GM12891 (cell line): Measurements from ENCODE around the gene SCNN1G. TPM values are rescaled to one million over a fixed set of nuclear protein-coding genes. Genes with fewer than 3 reads are reported as not detected.

Experiments used
- DNase-seq: peaks from one replicate; pipeline ENCODE4 v3.0.0; 2011; ENCODE audit warnings: low spot score; ENCODE audit not compliant: insufficient read length
- FAIRE-seq: peaks from 2 replicates; lab custom pipeline; 2011; peaks lifted over from hg19 to GRCh38; lab: Jason Lieb, UNC
- PAX5 ChIP-seq: IDR thresholded peaks from 2 replicates; pipeline ENCODE4 v1.6.1; 2011; ENCODE audit warnings: low read length, moderate library complexity, mild to moderate bottlenecking; ENCODE audit not compliant: insufficient read depth, severe bottlenecking
- POLR2A ChIP-seq: IDR thresholded peaks from 2 replicates; pipeline ENCODE4 v1.6.1; 2011; ENCODE audit warnings: low read depth, low read length, control low read depth
- POLR2AphosphoS5 ChIP-seq: IDR thresholded peaks from 2 replicates; pipeline ENCODE4 v1.6.1; 2011; ENCODE audit warnings: low read depth, low read length, control low read depth
- POU2F2 ChIP-seq: IDR thresholded peaks from 2 replicates; pipeline ENCODE4 v1.6.1; 2011; ENCODE audit warnings: low read depth, mild to moderate bottlenecking, control low read depth, low read length, moderate library complexity
- SPI1 ChIP-seq: IDR thresholded peaks from 2 replicates; pipeline ENCODE4 v1.6.1; 2011; ENCODE audit warnings: low read depth, low read length, control low read depth
- TAF1 ChIP-seq: IDR thresholded peaks from 2 replicates; pipeline ENCODE4 v1.6.1; 2011; ENCODE audit warnings: low read depth, low read length, control low read depth
- polyA plus RNA-seq: library from polyadenylated mRNA; unstranded; fragments of >200 nt; gene quantifications from one replicate; pipeline ENCODE4 v1.2.1, GENCODE V29; 2012; ENCODE audit warnings: low read depth, missing spikeins, inconsistent platforms; ENCODE audit not compliant: missing spikeins

SCNN1G gene, protein sequence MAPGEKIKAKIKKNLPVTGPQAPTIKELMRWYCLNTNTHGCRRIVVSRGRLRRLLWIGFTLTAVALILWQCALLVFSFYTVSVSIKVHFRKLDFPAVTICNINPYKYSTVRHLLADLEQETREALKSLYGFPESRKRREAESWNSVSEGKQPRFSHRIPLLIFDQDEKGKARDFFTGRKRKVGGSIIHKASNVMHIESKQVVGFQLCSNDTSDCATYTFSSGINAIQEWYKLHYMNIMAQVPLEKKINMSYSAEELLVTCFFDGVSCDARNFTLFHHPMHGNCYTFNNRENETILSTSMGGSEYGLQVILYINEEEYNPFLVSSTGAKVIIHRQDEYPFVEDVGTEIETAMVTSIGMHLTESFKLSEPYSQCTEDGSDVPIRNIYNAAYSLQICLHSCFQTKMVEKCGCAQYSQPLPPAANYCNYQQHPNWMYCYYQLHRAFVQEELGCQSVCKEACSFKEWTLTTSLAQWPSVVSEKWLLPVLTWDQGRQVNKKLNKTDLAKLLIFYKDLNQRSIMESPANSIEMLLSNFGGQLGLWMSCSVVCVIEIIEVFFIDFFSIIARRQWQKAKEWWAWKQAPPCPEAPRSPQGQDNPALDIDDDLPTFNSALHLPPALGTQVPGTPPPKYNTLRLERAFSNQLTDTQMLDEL
- polyA plus RNA-seq: not detected

DNA sequence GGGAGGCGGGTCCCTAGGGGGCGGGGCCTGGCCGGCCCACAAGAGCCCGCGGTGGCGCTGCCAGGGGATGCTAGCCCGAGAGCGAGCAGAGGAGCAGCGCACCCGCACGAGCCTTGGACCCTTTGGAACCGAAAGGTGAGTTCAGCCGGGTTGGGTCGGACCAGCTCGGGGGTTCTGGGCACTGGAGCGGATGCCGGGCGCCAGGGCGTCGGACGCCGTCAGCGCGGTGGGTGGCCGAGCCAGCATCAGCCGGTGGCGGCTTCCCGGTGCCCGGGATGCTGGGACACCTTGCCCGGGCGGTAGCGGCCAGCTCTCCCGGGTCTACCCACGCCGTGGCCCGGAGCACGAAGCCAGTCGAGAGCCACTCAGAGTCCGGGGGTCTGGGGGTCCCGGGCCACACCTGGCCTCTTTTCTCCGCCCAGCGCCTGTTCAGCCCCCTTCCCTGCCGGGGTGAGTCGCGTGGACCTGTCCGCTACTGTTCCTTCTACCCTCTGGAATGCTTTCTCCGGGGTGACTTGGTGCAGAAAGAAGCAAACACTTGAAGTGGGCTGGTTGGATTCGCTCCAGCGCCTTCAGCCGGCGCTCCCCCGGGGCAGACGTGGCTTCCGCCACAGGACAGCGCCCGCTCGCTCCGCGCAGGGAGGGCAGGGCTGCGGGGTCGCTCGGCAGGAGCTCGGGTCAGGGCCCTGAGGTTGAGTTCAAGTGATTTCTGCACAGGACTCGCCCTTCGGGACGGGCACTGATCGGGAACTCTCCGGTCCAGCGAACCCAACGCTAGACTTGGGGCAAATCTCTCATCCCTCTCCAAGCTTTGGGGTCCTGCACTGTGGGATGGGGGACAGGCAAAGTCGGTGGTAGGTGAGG lies at the start of gene SCNN1G:
SCNN1G (plus strand) TSS at position 67 of the 864 bp plus-strand sequence. CDS start 3,527 bp downstream, outside the sequence.
- no peak for TF ChIP-seq POU2F2
- no peak for TF ChIP-seq POLR2AphosphoS5
- TF ChIP-seq POLR2A: no peak
- no peak for TF ChIP-seq TAF1
- TF ChIP-seq PAX5: no peak
- no peak for TF ChIP-seq SPI1
- FAIRE-seq (no peak), DNase-seq (peak; percentile 42)

DNA sequence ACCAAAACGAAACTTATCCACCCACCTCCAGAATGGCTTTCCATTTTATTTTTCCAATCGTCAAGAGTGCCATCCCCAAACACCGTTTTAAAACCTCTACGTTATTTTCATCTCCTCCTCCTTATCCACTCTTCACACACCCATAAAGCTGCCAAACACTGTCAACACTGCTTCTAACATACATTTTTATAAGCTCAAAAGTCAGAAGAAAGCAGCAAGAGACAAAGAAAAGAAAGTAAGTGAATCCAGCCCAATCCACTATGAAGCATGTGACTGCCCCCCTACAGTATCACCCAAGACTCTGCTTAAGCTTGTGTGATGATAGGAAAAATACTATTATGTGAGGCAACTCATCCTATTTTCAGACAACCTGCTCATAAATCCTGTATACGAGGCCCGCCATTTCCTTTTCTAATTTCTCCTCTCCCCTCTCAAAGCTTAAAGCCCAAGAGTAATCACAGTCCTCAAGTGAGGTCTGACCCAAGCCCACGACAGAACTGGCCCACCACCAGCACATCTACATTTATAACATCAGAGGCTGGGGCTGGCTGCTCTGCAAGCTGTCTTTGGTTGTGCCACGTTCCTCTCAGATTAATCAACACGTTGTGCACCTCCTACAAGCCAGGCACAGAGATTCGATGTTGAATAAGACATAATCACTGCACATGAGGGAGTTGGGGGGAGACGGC lies 49.6 kb upstream of the SCNN1G start:
- FAIRE-seq: no peak
- no peak for DNase-seq
- TF ChIP-seq SPI1 (no peak), TAF1 (no peak), POLR2AphosphoS5 (no peak), POU2F2 (no peak), POLR2A (no peak), PAX5 (no peak)

DNA sequence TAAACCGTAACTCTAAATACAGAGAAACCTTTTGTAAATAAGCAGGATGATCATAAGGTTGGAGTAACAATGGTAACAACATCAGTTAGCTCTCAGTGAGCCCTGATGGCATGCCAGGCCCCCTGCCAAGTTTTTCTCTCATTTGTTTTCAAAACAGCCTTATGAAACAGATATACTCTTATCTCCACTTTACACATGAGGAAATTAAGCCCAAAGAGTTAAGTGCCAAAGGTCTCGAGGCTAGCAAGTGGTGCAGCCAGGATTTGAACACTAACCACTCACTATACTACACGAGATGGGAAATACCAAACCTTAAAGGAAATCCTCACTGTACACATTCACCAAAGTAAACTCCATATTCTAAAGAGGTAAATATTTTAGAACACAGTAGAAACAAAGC lies 48.3 kb upstream of the SCNN1G start:
- FAIRE-seq (no peak), DNase-seq (no peak)
- TF ChIP-seq POU2F2 (no peak), POLR2AphosphoS5 (no peak)

DNA sequence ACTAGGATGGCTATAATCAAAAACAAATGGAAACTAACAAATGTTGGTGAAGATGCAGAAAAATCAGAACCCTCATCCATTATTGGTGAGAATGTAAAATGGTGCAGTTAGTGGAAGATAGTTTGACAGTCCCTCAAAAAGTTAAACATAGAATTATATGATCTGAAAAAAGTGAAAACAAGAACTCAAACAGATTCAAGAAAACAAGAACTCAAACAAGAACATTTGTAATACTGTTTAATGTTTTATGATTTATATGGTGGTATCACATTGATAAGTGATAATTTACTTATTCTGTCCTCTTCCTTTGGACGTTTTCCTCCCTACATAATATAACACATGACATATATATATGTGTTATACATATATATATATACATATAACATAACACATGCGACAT lies 45.3 kb upstream of the SCNN1G start:
- FAIRE-seq (no peak), DNase-seq (no peak)

DNA sequence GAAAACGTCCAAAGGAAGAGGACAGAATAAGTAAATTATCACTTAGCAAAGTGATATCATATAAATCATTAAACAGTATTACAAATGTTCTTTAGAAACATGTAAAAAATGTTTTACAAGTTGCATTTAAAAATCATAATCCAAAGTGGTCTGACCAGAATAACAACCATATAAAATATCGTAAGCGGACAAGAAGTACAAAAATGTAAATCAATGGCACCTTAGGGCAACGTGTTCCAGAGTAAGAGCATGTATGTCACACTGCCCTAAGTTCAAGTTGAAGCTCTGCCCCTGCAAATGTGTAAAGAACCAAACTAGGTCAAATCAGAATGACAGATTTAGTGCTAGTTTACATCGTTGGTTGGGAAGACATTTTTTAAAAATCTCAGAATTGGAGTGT lies 44.7 kb upstream of the SCNN1G start:
- FAIRE-seq: no peak
- no peak for TF ChIP-seq TAF1
- TF ChIP-seq POU2F2: no peak
- no peak for TF ChIP-seq POLR2AphosphoS5
- no peak for TF ChIP-seq SPI1
- TF ChIP-seq PAX5: no peak
- no peak for TF ChIP-seq POLR2A

More for the DNA sequence above, 45.3 kb upstream of the SCNN1G start:
- TF ChIP-seq POLR2AphosphoS5 (no peak), TAF1 (no peak), PAX5 (no peak), SPI1 (no peak), POU2F2 (no peak)

DNA sequence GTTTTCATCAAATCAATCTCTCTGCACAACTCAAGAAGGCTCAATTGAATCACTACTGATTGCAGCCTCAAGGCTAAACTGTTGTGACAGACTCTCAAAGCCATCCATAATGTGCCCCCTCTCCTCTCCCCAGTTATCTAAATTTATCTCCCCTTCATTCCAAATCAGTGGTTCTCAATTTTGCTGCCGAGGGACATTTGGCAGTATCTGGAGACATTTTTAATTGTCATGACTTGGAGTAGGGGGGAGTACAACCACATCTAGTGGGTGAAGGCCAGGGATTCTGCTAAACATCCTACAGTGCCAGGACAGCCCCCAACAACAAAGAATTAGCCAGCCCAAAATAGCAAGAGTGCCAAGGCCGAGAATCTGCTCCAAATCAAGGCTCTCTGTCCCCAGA lies 42.4 kb upstream of the SCNN1G start:
- no peak for TF ChIP-seq TAF1
- no peak for TF ChIP-seq SPI1
- no peak for TF ChIP-seq PAX5
- no peak for TF ChIP-seq POU2F2
- TF ChIP-seq POLR2AphosphoS5: no peak
- no peak for TF ChIP-seq POLR2A
- DNase-seq (no peak), FAIRE-seq (no peak)

More for the DNA sequence above, 44.7 kb upstream of the SCNN1G start:
- no peak for DNase-seq

DNA sequence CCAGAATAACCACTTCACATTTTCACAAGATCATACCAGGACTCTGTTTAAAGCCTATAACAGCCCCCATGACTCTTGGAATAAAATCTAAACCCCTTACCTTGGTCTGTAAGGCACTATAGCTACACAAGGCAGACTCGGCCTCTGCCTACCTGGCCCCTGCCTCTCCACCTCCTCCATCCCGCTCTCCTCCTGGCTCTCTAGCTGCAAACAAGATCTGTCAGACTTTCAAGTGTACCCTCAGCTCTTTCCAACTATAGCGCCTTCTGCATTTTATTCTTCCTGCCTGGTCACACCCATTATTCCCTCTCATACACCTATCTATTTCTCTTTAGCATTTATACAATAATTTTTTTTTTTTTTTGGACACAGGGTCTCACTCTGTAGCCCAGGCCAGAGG lies 41.5 kb upstream of the SCNN1G start:
- DNase-seq (no peak), FAIRE-seq (no peak)
- TF ChIP-seq PAX5 (no peak), POLR2AphosphoS5 (no peak), TAF1 (no peak), POLR2A (no peak), SPI1 (no peak), POU2F2 (no peak)

DNA sequence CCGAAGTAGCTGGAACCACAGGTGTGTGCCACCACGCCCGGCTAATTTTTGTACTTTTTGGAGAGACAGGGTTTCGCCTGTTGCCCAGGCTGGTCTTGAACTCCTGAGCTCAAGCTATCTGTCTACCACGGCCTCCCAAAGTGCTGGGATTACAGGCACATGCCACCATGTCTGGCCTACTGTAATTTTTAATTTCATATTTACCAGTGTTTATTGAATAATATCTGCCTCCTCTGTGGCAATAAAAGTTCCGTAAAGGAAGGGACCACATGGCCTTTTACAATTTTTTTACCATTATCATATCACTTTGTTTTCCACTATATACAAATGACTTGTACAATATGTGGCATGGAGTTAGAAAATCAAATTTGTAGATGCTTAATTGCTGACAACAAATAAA lies 41.0 kb upstream of the SCNN1G start:
- FAIRE-seq (no peak), DNase-seq (no peak)
- TF ChIP-seq POLR2AphosphoS5: no peak
- no peak for TF ChIP-seq TAF1
- no peak for TF ChIP-seq SPI1
- no peak for TF ChIP-seq POU2F2
- no peak for TF ChIP-seq PAX5
- no peak for TF ChIP-seq POLR2A
